Effector memory CD4-positive, alpha-beta T cell (primary cell): Measurements from ENCODE around the gene PFDN5.
"Not testable (repeated sequence)": the region's sequence is repeated elsewhere in the genome, so short reads cannot be mapped to it uniquely, and the experiment has no call there.

Source experiments
- DNase-seq, 3 donors: peaks; one replicate each; pipeline ENCODE4 v3.0.0-alpha.2; 2020
- H3K27ac ChIP-seq: 2 replicates; pipeline ENCODE4 v1.7.0; 2013; ENCODE audit warnings: mild to moderate bottlenecking, low read length, moderate library complexity; ENCODE audit not compliant: insufficient read depth, poor library complexity, severe bottlenecking
- H3K27me3 ChIP-seq: replicated peaks from 2 replicates; pipeline ENCODE4 v1.7.0; 2013; ENCODE audit warnings: mild to moderate bottlenecking, low read length; ENCODE audit not compliant: insufficient read depth, control insufficient read depth, poor library complexity, severe bottlenecking
- H3K36me3 ChIP-seq: 2 replicates; pipeline ENCODE4 v1.7.0; 2013; ENCODE audit warnings: mild to moderate bottlenecking, low read length, moderate library complexity; ENCODE audit not compliant: control insufficient read depth, insufficient read depth
- H3K4me1 ChIP-seq: 2 replicates; pipeline ENCODE4 v1.7.0; 2013; ENCODE audit warnings: low read length, mild to moderate bottlenecking; ENCODE audit not compliant: control insufficient read depth, insufficient read depth, poor library complexity, severe bottlenecking
- H3K4me3 ChIP-seq: 2 replicates; pipeline ENCODE4 v1.7.0; 2013; ENCODE audit warnings: low read length, low read depth, mild to moderate bottlenecking; ENCODE audit not compliant: insufficient read depth, poor library complexity, severe bottlenecking
- H3K9me3 ChIP-seq: 2 replicates; pipeline ENCODE4 v1.7.0; 2013; ENCODE audit warnings: mild to moderate bottlenecking, low read length, moderate library complexity; ENCODE audit not compliant: control insufficient read depth

PFDN5 gene

DNA sequence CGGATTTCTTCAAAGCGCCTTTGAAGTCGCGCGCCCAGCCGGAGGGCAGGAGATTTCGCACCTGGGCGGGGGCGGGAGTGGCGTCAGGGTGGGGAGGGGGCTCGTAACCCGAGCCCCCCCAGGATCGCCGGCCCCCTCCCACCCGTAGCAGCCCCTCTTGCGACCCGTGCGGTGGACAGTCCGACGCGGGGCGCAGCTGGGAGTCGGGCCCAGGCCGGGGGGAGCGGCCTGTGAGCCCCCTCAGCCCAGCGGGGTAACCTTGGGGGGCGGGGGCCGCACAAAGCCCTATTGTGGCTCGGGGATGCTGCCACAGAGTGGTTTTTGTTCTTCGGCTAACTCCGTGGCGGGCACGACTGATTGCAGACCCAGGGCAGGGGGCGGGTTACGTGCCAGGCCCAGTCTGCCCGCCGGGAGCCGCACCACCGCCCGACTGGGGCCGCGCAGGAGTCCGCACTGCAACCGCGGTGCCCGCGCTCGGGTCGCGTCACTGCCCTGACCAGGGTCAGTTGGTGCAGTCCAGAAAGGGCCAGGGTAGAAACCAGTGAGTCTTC, 30.2 kb downstream of the PFDN5 start:
- peaks cover 23% of the 10 kb centered on the region for H3K4me1 ChIP-seq
- H3K27ac ChIP-seq = peak overlapping the region; percentile 68
- H3K9me3 ChIP-seq = no peaks in the 10 kb centered on the region
- DNase-seq = no peak
- H3K27me3 ChIP-seq = no peaks in the 10 kb centered on the region
- peak overlapping the region; percentile 64 for H3K4me3 ChIP-seq
- H3K36me3 ChIP-seq = no peaks in the 10 kb centered on the region

DNA sequence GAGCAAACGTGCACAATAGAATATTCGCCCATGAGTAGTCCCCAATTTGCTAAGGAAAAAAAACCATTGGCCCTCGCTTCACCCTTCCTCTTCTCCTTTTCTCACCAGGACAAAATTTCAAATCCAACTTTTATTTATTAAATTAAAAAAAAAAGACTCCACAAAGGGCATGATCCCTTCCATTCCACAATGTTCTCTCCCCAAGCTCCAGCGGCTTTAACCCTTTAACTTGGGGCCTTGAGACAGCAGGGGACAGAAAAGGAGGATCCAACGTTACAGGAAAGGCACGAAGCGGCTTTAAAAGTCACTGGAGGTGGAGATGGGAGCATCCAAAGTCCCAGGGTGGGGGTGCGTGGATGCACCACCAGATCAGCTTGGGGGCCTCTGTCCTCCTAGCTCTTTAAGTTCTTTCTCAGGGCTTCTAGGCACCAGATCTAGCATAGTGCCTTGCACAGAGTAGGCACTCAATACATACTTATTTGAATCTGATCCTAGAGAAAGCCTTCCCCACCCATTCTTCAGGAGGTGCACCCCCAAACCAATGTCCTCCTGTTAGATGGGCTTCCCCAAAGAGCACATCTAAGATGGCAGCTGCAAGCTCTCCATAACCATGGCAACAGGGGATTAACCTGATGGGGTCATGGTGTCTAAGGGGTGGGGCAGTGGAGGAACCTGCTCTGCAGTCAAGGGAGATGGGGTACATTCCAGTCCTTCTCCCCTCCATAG, 31.3 kb downstream of the PFDN5 start:
- no peak overlapping the region for H3K27ac ChIP-seq
- no peaks in the 10 kb centered on the region for H3K27me3 ChIP-seq
- H3K9me3 ChIP-seq = no peaks in the 10 kb centered on the region
- no peak for DNase-seq
- H3K36me3 ChIP-seq = no peaks in the 10 kb centered on the region
- peaks cover 23% of the 10 kb centered on the region for H3K4me1 ChIP-seq
- no peak overlapping the region for H3K4me3 ChIP-seq

DNA sequence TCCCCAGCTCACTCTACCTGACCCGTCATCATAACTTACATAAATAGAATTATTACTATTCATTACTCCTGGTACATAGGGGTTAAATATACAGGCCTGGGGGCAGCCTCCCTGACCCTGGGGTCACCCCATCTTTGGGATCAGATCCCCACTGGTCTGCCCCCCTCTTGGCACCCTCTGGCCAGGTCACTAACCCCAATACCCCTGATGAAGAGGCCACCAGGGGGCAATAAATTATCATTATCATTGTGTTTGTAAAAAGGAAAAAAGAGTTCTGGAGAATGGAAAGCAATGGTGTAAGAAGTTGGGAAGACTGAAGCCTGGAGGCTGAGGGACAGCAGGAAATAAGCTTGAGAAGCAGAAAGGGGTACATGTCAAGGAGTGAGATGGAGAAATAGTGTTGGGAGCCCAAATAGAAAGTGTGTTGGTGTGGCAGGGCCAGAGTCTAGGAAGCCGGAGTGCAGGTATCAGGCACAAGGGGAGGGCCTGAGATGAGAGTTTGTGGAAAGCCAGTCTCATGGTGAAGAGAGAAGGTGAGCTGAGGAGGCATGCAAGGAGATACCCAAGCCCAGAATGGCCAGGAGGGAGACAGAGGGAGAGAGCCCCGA, 32.2 kb downstream of the PFDN5 start:
- H3K36me3 ChIP-seq = no peaks in the 10 kb centered on the region
- H3K4me1 ChIP-seq = peaks cover 18% of the 10 kb centered on the region
- H3K4me3 ChIP-seq = no peak overlapping the region
- no peak for DNase-seq
- no peaks in the 10 kb centered on the region for H3K9me3 ChIP-seq
- H3K27ac ChIP-seq = no peak overlapping the region
- no peaks in the 10 kb centered on the region for H3K27me3 ChIP-seq

DNA sequence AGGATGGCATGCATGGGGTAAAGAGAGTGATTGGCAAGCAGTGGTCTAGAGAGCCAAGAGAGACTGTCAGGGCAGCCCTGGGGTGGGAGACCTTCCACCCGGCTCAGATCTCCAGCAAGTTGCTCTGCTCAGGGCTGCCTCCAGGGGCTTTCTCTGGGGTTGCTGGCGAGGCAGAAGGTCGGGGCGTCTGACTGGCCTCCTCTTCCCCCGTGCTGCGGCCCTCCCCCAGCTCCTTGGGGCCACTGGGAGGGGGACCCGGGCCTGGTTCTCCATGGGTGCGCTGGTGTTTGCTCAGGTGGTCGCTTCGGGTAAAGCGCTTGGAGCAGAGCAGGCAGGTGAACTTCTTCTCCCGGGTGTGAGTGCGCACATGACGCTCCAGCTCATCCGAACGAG, 32.7 kb downstream of the PFDN5 start:
- Histone ChIP-seq H3K9me3 (no peaks in the 10 kb centered on the region), H3K4me3 (no peak overlapping the region), H3K27ac (no peak overlapping the region), H3K36me3 (no peaks in the 10 kb centered on the region), H3K4me1 (peaks cover 18% of the 10 kb centered on the region), H3K27me3 (no peaks in the 10 kb centered on the region)
- DNase-seq = no peak

DNA sequence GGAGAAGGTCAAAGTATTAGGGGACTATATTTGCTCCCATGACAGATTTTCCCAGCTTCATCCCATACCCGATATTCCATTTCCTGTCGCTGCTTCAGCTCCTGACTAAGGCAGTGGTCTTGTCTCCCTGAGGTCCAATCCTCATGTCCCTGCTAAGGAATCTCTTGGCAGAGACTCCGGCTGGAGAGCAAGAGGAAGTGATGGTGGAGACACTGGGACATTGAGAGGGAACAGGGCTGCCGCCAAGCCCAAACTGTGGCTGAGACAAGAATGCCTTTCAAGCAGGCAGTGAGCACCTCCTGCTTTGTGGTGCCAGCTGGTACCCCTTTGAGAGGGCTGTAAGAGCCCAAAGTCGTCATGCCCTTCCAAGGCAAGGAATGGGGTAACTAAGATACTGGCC, 35.3 kb downstream of the PFDN5 start:
- no peak for DNase-seq
- Histone ChIP-seq H3K36me3 (no peaks in the 10 kb centered on the region), H3K27ac (no peak overlapping the region), H3K4me3 (no peak overlapping the region), H3K27me3 (peaks cover 6% of the 10 kb centered on the region), H3K9me3 (no peaks in the 10 kb centered on the region), H3K4me1 (peaks cover 7% of the 10 kb centered on the region)

DNA sequence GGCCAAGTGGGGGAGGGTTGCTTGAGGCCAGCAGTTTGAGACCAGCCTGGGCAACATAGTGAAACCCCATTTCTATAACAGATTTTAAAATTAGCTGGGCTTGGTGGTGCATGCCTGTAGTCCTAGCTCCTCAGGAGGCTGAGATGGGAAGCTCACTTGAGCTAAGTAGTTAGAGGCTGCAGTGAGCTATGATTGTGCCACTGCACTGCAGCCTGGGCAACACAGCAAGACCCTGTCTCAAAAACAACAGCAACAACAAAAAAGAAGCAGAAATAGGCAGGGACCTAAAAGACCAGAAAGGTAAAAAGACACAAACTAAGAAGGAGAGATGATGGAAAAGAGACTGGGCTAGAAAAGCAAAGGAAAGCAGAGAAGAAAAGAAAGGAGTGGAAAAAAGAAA, 37.0 kb downstream of the PFDN5 start:
- not testable (repeated sequence) for H3K4me1 ChIP-seq, H3K4me3 ChIP-seq, DNase-seq, H3K27ac ChIP-seq, H3K36me3 ChIP-seq, H3K9me3 ChIP-seq
- peaks cover 17% of the 10 kb centered on the region for H3K27me3 ChIP-seq

DNA sequence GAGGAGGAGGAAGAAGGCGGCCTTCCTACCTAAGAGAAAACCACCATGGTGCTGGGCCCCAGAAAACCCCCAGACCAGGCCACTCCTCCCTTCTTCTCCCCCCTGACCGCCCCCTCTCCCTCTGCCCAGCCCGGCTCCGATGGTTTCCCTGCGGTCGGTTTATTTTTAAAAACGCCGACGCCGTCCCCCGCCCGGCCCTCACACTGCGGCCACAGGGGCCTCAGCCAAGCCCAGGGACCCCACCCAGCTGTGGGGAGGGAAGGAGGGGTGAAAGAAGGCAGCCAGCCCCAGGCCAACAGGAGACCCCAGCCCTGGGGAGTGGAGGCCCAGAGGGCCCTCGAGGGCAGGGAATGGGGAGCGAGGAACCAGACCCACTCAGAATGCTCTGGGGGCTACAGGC, 37.4 kb downstream of the PFDN5 start:
- DNase-seq = no peak
- Histone ChIP-seq H3K4me3 (no peak overlapping the region), H3K27ac (no peak overlapping the region), H3K9me3 (no peaks in the 10 kb centered on the region), H3K36me3 (no peaks in the 10 kb centered on the region), H3K27me3 (peaks cover 20% of the 10 kb centered on the region), H3K4me1 (no peaks in the 10 kb centered on the region)

DNA sequence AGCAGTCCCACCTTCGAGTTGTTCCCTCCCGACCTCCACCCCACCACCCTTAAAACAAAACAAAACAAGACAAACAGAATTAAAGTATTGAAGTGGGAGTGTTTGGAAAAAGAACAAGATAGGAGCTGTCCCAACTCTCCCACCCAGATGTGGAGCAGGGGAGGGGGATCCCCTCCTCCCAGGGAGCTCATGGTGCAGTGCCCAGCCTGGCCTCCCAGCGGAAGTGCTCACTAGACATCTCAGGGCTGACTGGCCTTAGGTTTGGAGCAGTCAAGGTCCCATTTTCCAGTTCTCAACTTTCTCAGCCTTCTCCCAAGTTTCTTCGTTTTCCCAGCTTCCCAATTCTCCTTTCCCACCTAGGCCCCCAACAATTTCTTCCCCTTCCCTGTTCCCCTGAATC, 37.9 kb downstream of the PFDN5 start:
- H3K9me3 ChIP-seq = no peaks in the 10 kb centered on the region
- no peak for DNase-seq
- no peaks in the 10 kb centered on the region for H3K36me3 ChIP-seq
- no peak overlapping the region for H3K4me3 ChIP-seq
- H3K4me1 ChIP-seq = no peaks in the 10 kb centered on the region
- no peak overlapping the region for H3K27ac ChIP-seq
- peaks cover 26% of the 10 kb centered on the region for H3K27me3 ChIP-seq

DNA sequence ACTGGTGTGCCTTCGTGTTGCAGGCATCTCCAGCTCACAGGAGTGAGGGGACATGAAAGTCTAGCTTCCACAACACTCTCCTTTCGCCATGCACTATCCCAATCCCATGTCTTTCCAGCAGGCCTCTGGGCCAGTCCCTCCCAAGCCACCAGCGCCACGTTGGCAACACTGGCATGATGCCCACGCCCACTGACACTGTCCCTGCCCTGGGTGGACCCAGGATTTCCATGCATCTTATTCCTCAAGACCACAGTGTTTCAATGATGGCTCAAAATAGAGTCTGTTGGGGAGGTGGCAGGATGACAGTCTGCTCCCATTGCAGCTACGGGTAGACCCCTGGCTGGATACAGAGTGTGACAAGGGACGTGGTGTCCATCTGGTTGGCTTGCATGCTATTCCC, 38.5 kb downstream of the PFDN5 start:
- H3K4me3 ChIP-seq = no peak overlapping the region
- H3K27me3 ChIP-seq = peaks cover 28% of the 10 kb centered on the region
- H3K4me1 ChIP-seq = no peaks in the 10 kb centered on the region
- no peaks in the 10 kb centered on the region for H3K36me3 ChIP-seq
- DNase-seq = no peak
- no peak overlapping the region for H3K27ac ChIP-seq
- no peaks in the 10 kb centered on the region for H3K9me3 ChIP-seq

DNA sequence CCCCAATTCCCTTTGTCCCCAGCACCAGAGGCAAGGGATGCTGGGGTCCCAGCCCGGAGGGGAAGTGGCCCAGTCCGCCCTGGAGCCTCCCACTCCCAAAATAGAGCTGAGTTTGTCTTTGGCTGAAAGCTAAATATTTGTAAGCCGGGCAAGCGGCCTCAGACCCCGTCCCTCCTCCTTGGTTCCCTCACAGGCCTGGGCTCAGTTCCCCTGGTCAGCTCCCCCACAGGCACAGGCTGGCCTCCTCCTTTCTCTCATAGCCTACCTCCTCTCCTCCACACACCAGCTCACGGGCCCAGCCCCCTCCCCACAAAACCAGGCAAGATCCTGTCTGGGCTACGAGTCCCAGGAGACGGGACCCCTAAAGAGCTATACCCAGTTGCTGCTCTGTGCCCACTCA, 39.5 kb downstream of the PFDN5 start:
- no peak for DNase-seq
- Histone ChIP-seq H3K27me3 (peaks cover 28% of the 10 kb centered on the region), H3K36me3 (no peaks in the 10 kb centered on the region), H3K27ac (no peak overlapping the region), H3K4me3 (no peak overlapping the region), H3K9me3 (no peaks in the 10 kb centered on the region), H3K4me1 (no peaks in the 10 kb centered on the region)
